Ovary (tissue), 9 donors: ENCODE measurements around the gene OR51Q1. TPM values are rescaled to one million over a fixed set of nuclear protein-coding genes. Genes with fewer than 3 reads are reported as not detected.

Experiments
- DNase-seq, 5 donors: peaks; one replicate each; pipeline ENCODE4 v3.0.0-alpha.2; 2019 to 2020
- H3K27ac ChIP-seq, 2 donors: fragments of 200-600 bp; one replicate each; pipeline versions ENCODE4 v1.5.1 to v1.8.0; 2019 to 2022
- H3K27me3 ChIP-seq: fragments of 200-600 bp; one replicate; pipeline ENCODE4 v1.8.0; 2022
- H3K36me3 ChIP-seq: fragments of 200-600 bp; sonication (generic); one replicate; pipeline ENCODE4 v1.5.1; 2019
- H3K4me1 ChIP-seq: one replicate; pipeline ENCODE4 v1.8.1; 2013; ENCODE audit warnings: mild to moderate bottlenecking, moderate library complexity; ENCODE audit not compliant: insufficient read depth
- H3K4me3 ChIP-seq: fragments of 200-600 bp; sonication (generic); one replicate; pipeline ENCODE4 v1.5.1; 2017
- H3K9me3 ChIP-seq, 2 donors: fragments of 200-600 bp in 1 of 2; sonication (generic) in 1 of 2; one replicate each; pipeline versions ENCODE4 v1.5.1 to v1.8.1; 2013 to 2019; ENCODE audit warnings: mild to moderate bottlenecking in 1 of 2, moderate library complexity in 1 of 2
- CTCF ChIP-seq, 3 donors: fragments of 450-650 bp in 2 of 3; fragments of 200-600 bp in 1 of 3; IDR thresholded peaks; one replicate each; pipeline versions ENCODE4 v1.5.1 to v1.8.0; 2016 to 2022; ENCODE audit warnings: antibody characterized with exemption in 3 of 3, mild to moderate bottlenecking in 1 of 3
- EP300 ChIP-seq: sonication (generic); formaldehyde crosslinking; IDR thresholded peaks from one replicate; pipeline ENCODE4 v1.6.1; 2017; ENCODE audit warnings: antibody characterized with exemption
- POLR2A ChIP-seq: fragments of 450-650 bp; IDR thresholded peaks from one replicate; pipeline ENCODE4 v1.6.1; 2017; ENCODE audit warnings: antibody characterized with exemption, mild to moderate bottlenecking, moderate library complexity
- WGBS, 3 donors: extraction: QIAGEN DNeasy Blood & Tissue Kit in 1 of 3; methylation state at CpG; one replicate each; pipeline versions ENCODE4 v1.1.5 to v1.1.7; 2013 to 2017; 5-methylcytosine and 5-hydroxymethylcytosine counted together
- intact Hi-C, 4 donors: fragments of 100-400 bp; cut with DNase I; formaldehyde crosslinking; loops; one replicate each; pipeline versions ENCODE4 v1.11.0 to v1.15.1; 2022 to 2023
- polyA plus RNA-seq, 2 donors: library from polyadenylated mRNA; stranded (reverse); fragments of 200-250 nt in 1 of 2; fragments of 350-450 nt in 1 of 2; fragmentation: Illumina TruSeq in 1 of 2; extraction: RNeasy Lipid Tissue Mini Kit (QIAGEN cat#74804) in 1 of 2; gene quantifications; one replicate each; pipeline ENCODE4 v1.2.3, GENCODE V29; 2013 to 2014
- total RNA-seq, 7 donors: library from RNA; depleted of rRNA in 2 of 7; stranded (reverse); fragments of >200 nt in 2 of 7; fragmentation: NEBNext Ultra II Directional in 3 of 7; extraction: Animal tissue kit (Norgen Biotek cat#: 25700) in 3 of 7; gene quantifications; one replicate each; pipeline versions ENCODE4 v1.1.0 to v1.2.4, GENCODE V29; 2016 to 2023
- donor health status: DM: no; HTN: no; CAD: no; lungs with moderate emphysema.
- donor health status: DM: no; HTN: no; CAD: no.
- donor health status: Bipolar disorder and iron deficiency.
- donor health status: DM: yes; HTN: yes; CAD: no.
- donor health status: DM: no; HTN: no; CAD: no.
- donor health status: DM: yes; HTN: yes; CAD: no.

OR51Q1 gene
- total and polyA plus RNA-seq, 9 donors, result not detected

DNA sequence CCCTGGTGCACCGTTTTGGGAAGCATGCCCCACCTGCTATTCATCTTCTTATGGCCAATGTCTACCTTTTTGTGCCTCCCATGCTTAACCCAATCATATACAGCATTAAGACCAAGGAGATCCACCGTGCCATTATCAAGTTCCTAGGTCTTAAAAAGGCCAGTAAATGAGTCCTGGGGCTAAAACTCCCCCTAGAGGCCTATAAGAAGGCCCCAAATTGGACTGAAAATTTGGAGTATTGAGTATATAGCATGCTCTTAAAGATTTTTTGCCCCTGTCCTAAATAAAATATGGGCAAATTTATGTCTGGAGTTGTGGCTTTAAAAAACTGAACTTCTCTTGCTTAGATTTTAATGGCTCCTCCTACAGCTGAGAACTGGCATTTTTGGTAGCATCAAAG lies 31.7 kb upstream of the OR51Q1 start:
- H3K36me3 ChIP-seq, result no peaks in the 10 kb centered on the region
- no peak for DNase-seq
- TF ChIP-seq POLR2A (no peak), CTCF (IDR thresholded peaks at IDR 0.05) (no peak), EP300 (no peak)
- H3K9me3 ChIP-seq, result no peaks in the 10 kb centered on the region
- H3K4me3 ChIP-seq, result no peak overlapping the region
- intact Hi-C loops, result no loop called here
- H3K27me3 ChIP-seq, result no peaks in the 10 kb centered on the region
- no peak overlapping the region for H3K27ac ChIP-seq
- H3K4me1 ChIP-seq, result no peaks in the 10 kb centered on the region
- WGBS, 3 donors, result 70 to 75% (median 74%) methylated on average over 2 of the region's 2 CpGs

DNA sequence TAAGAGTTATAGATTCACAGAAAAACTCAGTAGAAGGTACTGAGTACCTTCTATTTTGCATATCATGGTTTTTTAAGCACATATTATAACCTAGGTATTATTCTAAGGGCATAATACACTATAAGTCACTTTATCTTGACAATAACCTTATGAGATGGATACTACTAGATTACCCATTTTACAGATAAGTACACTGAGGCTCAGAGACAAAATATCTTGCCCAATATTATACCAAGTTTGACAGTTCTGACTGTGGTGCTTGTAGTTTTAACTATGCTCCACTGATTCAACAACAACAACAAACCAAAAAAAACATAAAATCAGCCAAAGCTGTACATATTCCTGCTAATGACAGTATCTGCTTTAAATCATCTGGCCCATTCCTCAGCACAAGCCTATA lies 27.8 kb upstream of the OR51Q1 start:
- Histone ChIP-seq H3K4me3 (no peak overlapping the region), H3K27ac (no peak overlapping the region), H3K36me3 (no peaks in the 10 kb centered on the region), H3K9me3 (peaks cover 0 to 3% of the 10 kb centered on the region in 2 donors), H3K27me3 (no peaks in the 10 kb centered on the region), H3K4me1 (no peaks in the 10 kb centered on the region)
- no peak for TF ChIP-seq CTCF (IDR thresholded peaks at IDR 0.05)
- intact Hi-C loops, result no loop called here
- DNase-seq, result no peak

GRCh38 chr11:5398936-5399335 lies 23.0 kb upstream of the OR51Q1 start:
- Histone ChIP-seq H3K4me3 (no peak overlapping the region), H3K9me3 (peaks cover 0 to 3% of the 10 kb centered on the region in 2 donors), H3K4me1 (no peaks in the 10 kb centered on the region), H3K27me3 (no peaks in the 10 kb centered on the region), H3K36me3 (no peaks in the 10 kb centered on the region), H3K27ac (no peak overlapping the region)
- DNase-seq, result no peak
- intact Hi-C loops, result no loop called here
- TF ChIP-seq EP300 (no peak), POLR2A (no peak), CTCF (IDR thresholded peaks at IDR 0.05) (no peak)

DNA sequence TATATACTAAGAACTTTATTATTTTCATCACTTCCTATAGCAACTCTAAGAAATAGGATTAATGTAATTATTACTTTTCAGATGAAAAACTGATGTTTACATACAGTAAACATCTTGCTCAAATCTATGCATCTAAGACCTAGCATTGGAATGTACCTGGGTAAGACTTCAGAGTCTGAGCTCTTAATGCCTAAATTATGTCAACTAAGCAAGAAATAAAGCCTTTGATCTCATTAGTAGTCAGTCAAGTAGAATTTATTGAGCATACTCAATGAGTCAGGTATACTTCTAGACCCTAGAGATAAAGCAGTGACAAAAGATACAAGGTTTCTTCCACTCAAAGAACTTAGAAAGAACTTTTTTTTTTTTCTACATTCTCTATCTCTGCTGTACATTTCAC lies 16.7 kb upstream of the OR51Q1 start:
- no peak for DNase-seq
- Histone ChIP-seq H3K27ac (no peak overlapping the region), H3K9me3 (no peaks in the 10 kb centered on the region), H3K4me3 (no peak overlapping the region), H3K27me3 (no peaks in the 10 kb centered on the region), H3K36me3 (no peaks in the 10 kb centered on the region), H3K4me1 (no peaks in the 10 kb centered on the region)
- TF ChIP-seq CTCF (IDR thresholded peaks at IDR 0.05) (no peak), EP300 (no peak), POLR2A (no peak)
- intact Hi-C loops, result no loop called here

DNA sequence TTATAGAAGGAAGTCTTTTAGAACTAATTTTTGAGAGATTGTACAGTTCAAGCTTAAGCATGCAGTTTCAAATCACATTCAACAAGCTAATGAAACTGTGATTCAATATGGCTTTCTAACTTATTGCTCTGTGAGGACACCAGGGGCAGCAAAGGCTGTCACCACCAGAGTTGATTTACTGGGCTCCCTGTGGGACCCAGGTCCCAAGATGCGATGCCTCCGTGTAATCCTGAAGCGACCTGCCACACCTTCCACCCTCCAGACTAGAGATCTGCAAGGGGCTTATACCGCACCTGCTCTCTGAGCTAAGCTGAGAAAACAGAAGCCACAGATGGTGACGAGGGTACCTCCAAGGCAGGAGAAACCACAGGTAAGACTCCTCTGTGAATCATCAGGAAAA lies 918 bp upstream of the OR51Q1 start:
- no peak overlapping the region for H3K4me3 ChIP-seq
- TF ChIP-seq POLR2A, result no peak
- no peak for TF ChIP-seq EP300
- TF ChIP-seq CTCF (IDR thresholded peaks at IDR 0.05), result no peak
- WGBS, 3 donors, result 62 to 63% (median 63%) methylated on average over 5 of the region's 5 CpGs
- no peak for DNase-seq
- H3K4me1 ChIP-seq, result no peaks in the 10 kb centered on the region
- H3K9me3 ChIP-seq, result no peaks in the 10 kb centered on the region
- H3K27me3 ChIP-seq, result no peaks in the 10 kb centered on the region
- H3K36me3 ChIP-seq, result no peaks in the 10 kb centered on the region
- intact Hi-C loops, result no loop called here
- no peak overlapping the region for H3K27ac ChIP-seq
